Ishikawa (cell line): ENCODE measurements around the gene ACER3.

Source experiments
- CREB1 ChIP-seq: IDR thresholded peaks from 2 replicates; pipeline ENCODE4 v1.6.1; 2012; ENCODE audit warnings: low read depth
- EGR1 ChIP-seq: IDR thresholded peaks from 2 replicates; pipeline ENCODE4 v1.6.1; 2012
- EP300 ChIP-seq: IDR thresholded peaks from 2 replicates; pipeline ENCODE4 v1.6.1; 2012; ENCODE audit warnings: borderline replicate concordance
- RAD21 ChIP-seq: IDR thresholded peaks from 2 replicates; pipeline ENCODE4 v1.6.1; 2012; ENCODE audit warnings: low read depth
- TCF12 ChIP-seq: IDR thresholded peaks from 2 replicates; pipeline ENCODE4 v1.6.1; 2012; ENCODE audit warnings: low read depth
- TEAD4 ChIP-seq: IDR thresholded peaks from 2 replicates; pipeline ENCODE4 v1.6.1; 2012
- TF ChIP-seq, protein P1 (sequence below): IDR thresholded peaks from 2 replicates; pipeline ENCODE4 v1.6.1; 2012; ENCODE audit warnings: low read depth, mild to moderate bottlenecking

DNA sequence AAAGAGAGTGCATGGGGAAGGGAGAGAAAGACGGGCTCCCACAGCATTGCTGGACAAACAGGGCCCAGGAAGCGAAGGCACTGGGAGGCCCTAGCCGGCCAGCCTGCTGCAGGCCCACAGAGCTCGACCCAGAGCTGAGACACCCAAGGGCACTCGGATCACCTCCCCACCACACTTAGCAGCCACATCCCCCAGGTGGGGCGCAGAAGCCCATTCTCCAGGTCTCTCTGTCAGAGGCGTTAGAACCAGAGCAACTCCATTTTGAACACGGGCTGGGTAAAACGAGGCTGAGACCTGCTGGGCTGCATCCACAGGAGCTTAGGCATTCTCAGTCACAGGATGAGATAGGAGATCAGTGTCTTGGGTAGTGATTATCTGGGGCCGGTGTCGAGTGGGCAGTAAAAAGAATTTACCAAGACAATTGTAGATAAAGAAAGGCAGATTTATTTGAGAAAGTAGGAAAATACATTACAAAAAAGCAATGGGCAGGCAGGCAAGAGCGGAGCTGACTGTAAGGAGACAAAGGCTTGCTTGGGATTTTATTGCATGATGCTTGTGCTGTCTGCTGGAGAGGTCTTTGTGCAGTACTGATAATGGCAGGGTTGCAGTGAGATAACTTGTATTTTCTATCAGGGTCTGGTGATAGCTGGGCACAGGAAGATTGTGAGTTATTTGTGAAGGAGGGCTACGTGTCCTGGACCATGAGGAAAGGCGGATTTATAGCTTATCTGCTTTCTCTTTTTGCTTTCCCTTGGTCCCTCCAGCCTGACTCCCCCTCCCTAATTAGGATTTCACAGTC is 192.7 kb downstream of the ACER3 start:
- TF ChIP-seq, protein P1, sequence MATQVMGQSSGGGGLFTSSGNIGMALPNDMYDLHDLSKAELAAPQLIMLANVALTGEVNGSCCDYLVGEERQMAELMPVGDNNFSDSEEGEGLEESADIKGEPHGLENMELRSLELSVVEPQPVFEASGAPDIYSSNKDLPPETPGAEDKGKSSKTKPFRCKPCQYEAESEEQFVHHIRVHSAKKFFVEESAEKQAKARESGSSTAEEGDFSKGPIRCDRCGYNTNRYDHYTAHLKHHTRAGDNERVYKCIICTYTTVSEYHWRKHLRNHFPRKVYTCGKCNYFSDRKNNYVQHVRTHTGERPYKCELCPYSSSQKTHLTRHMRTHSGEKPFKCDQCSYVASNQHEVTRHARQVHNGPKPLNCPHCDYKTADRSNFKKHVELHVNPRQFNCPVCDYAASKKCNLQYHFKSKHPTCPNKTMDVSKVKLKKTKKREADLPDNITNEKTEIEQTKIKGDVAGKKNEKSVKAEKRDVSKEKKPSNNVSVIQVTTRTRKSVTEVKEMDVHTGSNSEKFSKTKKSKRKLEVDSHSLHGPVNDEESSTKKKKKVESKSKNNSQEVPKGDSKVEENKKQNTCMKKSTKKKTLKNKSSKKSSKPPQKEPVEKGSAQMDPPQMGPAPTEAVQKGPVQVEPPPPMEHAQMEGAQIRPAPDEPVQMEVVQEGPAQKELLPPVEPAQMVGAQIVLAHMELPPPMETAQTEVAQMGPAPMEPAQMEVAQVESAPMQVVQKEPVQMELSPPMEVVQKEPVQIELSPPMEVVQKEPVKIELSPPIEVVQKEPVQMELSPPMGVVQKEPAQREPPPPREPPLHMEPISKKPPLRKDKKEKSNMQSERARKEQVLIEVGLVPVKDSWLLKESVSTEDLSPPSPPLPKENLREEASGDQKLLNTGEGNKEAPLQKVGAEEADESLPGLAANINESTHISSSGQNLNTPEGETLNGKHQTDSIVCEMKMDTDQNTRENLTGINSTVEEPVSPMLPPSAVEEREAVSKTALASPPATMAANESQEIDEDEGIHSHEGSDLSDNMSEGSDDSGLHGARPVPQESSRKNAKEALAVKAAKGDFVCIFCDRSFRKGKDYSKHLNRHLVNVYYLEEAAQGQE = no peak
- TF ChIP-seq RAD21 (no peak), TCF12 (no peak), TEAD4 (no peak), EP300 (no peak), EGR1 (no peak), CREB1 (no peak)
